AG09319 (cell line): ENCODE results near the gene CLDN20.

ENCODE experiments used
- DNase-seq: peaks from one replicate; pipeline ENCODE4 v3.0.0-alpha.2; 2010; ENCODE audit warnings: low read depth; ENCODE audit errors: extremely low read depth
- CTCF ChIP-seq: IDR thresholded peaks from 2 replicates; pipeline ENCODE4 v1.5.1; 2011; ENCODE audit warnings: low read depth, mild to moderate bottlenecking, inconsistent platforms, low read length, moderate library complexity

The CLDN20 gene

GRCh38 chr6:155245831-155246230 lies 18.0 kb upstream of the CLDN20 start:
- DNase-seq = no peak
- no peak for TF ChIP-seq CTCF

- no peak for TF ChIP-seq CTCF
- DNase-seq = no peak
These were observed 17.0 kb upstream of the CLDN20 start for GRCh38 chr6:155246825-155247224.

- no peak for TF ChIP-seq CTCF
- no peak for DNase-seq
These were observed 16.2 kb upstream of the CLDN20 start for GRCh38 chr6:155247618-155248007.

GRCh38 chr6:155248008-155249001 lies 15.5 kb upstream of the CLDN20 start:
- DNase-seq = peak; percentile 34

GRCh38 chr6:155250701-155251381 lies 13.0 kb upstream of the CLDN20 start:
- no peak for TF ChIP-seq CTCF
- no peak for DNase-seq

More at GRCh38 chr6:155248008-155249001, 15.5 kb upstream of the CLDN20 start:
- TF ChIP-seq CTCF = peak; percentile 82

GRCh38 chr6:155252581-155252980 lies 11.2 kb upstream of the CLDN20 start:
- no peak for TF ChIP-seq CTCF
- no peak for DNase-seq

GRCh38 chr6:155253337-155253736 lies 10.5 kb upstream of the CLDN20 start:
- no peak for TF ChIP-seq CTCF
- DNase-seq = no peak
